Urinary bladder (tissue), 4 donors: ENCODE measurements around the gene SORBS2. TPM values are rescaled to one million over a fixed set of nuclear protein-coding genes. Genes with fewer than 3 reads are reported as not detected.

Experiments
- DNase-seq: peaks from one replicate; pipeline ENCODE4 v3.0.0-alpha.2; 2015; ENCODE audit errors: extremely low spot score
- H3K27ac ChIP-seq: one replicate; pipeline ENCODE4 v1.5.1; 2013; ENCODE audit warnings: low read depth, mild to moderate bottlenecking, moderate library complexity
- H3K36me3 ChIP-seq: one replicate; pipeline ENCODE4 v1.6.1; 2013; ENCODE audit warnings: mild to moderate bottlenecking, moderate library complexity; ENCODE audit not compliant: insufficient read depth
- H3K4me1 ChIP-seq: one replicate; pipeline ENCODE4 v1.6.1; 2013; ENCODE audit warnings: mild to moderate bottlenecking, moderate library complexity; ENCODE audit not compliant: insufficient read depth
- H3K4me3 ChIP-seq: one replicate; pipeline ENCODE4 v1.5.1; 2013; ENCODE audit warnings: low read depth, low read length
- WGBS: extraction: QIAGEN DNeasy Blood & Tissue Kit; methylation state at CpG from one replicate; pipeline ENCODE4 v1.1.7; 2013; 5-methylcytosine and 5-hydroxymethylcytosine counted together
- polyA plus RNA-seq: library from polyadenylated mRNA; stranded (reverse); fragments of 200-250 nt; gene quantifications from one replicate; pipeline ENCODE4 v1.2.3, GENCODE V29; 2013
- total RNA-seq: library from RNA; depleted of rRNA; stranded (reverse); fragments of >200 nt; gene quantifications from one replicate; pipeline ENCODE4 v1.2.3, GENCODE V29; 2014
- donor health status: healthy with polysubstance abuse.
- donor health status: healthy.

The SORBS2 gene
- total and polyA plus RNA-seq, 2 donors, result 83.4 to 493 TPM

GRCh38 chr4:185761352-185762235 is 50.4 kb downstream of the SORBS2 start:
- H3K4me3 ChIP-seq, result no peak overlapping the region
- no peaks in the 10 kb centered on the region for H3K4me1 ChIP-seq
- no peaks in the 10 kb centered on the region for H3K36me3 ChIP-seq
- 78% methylated on average over 9 of the region's 9 CpGs for WGBS
- no peak for DNase-seq
- H3K27ac ChIP-seq, result no peak overlapping the region

- DNase-seq, result no peak
- 93% methylated on average over 2 of the region's 2 CpGs for WGBS
- no peaks in the 10 kb centered on the region for H3K4me1 ChIP-seq
Measured at GRCh38 chr4:185758807-185759206, 53.2 kb downstream of the SORBS2 start.

GRCh38 chr4:185755451-185755850 is 56.5 kb downstream of the SORBS2 start:
- Histone ChIP-seq H3K36me3 (no peaks in the 10 kb centered on the region), H3K27ac (no peak overlapping the region), H3K4me3 (no peak overlapping the region), H3K4me1 (no peaks in the 10 kb centered on the region)
- DNase-seq, result no peak

More at GRCh38 chr4:185758807-185759206, 53.2 kb downstream of the SORBS2 start:
- no peak overlapping the region for H3K27ac ChIP-seq
- H3K4me3 ChIP-seq, result no peak overlapping the region
- no peaks in the 10 kb centered on the region for H3K36me3 ChIP-seq

- no peak for DNase-seq
- H3K4me3 ChIP-seq, result no peak overlapping the region
- no peaks in the 10 kb centered on the region for H3K4me1 ChIP-seq
- no peaks in the 10 kb centered on the region for H3K36me3 ChIP-seq
- WGBS, result 81% methylated on average over 3 of the region's 3 CpGs
- H3K27ac ChIP-seq, result no peak overlapping the region
Measured at GRCh38 chr4:185754961-185755360, 57.0 kb downstream of the SORBS2 start.

GRCh38 chr4:185752872-185753271 is 59.1 kb downstream of the SORBS2 start:
- H3K4me1 ChIP-seq, result no peaks in the 10 kb centered on the region
- WGBS, result 68% methylated on average over 5 of the region's 5 CpGs
- no peak overlapping the region for H3K27ac ChIP-seq
- no peaks in the 10 kb centered on the region for H3K36me3 ChIP-seq
- no peak for DNase-seq
- H3K4me3 ChIP-seq, result no peak overlapping the region

- Histone ChIP-seq H3K36me3 (no peaks in the 10 kb centered on the region), H3K27ac (no peak overlapping the region), H3K4me1 (no peaks in the 10 kb centered on the region), H3K4me3 (no peak overlapping the region)
- 76% methylated on average over 5 of the region's 5 CpGs for WGBS
- DNase-seq, result no peak
Measured at GRCh38 chr4:185749858-185750257, 62.1 kb downstream of the SORBS2 start.

GRCh38 chr4:185748901-185749390 is 63.0 kb downstream of the SORBS2 start:
- no peaks in the 10 kb centered on the region for H3K36me3 ChIP-seq
- H3K4me1 ChIP-seq, result no peaks in the 10 kb centered on the region
- H3K27ac ChIP-seq, result no peak overlapping the region
- no peak overlapping the region for H3K4me3 ChIP-seq
- 83% methylated on average over 3 of the region's 3 CpGs for WGBS
- DNase-seq, result no peak

- Histone ChIP-seq H3K4me1 (no peaks in the 10 kb centered on the region), H3K27ac (no peak overlapping the region), H3K4me3 (no peak overlapping the region), H3K36me3 (no peaks in the 10 kb centered on the region)
- WGBS, result 87% methylated on average over 9 of the region's 9 CpGs
- DNase-seq, result no peak
Measured at GRCh38 chr4:185745891-185746290, 66.1 kb downstream of the SORBS2 start.

GRCh38 chr4:185744946-185745345 is 67.0 kb downstream of the SORBS2 start:
- no peak overlapping the region for H3K4me3 ChIP-seq
- no peak for DNase-seq
- H3K27ac ChIP-seq, result no peak overlapping the region
- no peaks in the 10 kb centered on the region for H3K36me3 ChIP-seq
- no peaks in the 10 kb centered on the region for H3K4me1 ChIP-seq
- WGBS, result 98% methylated on average over 9 of the region's 9 CpGs

- no peak overlapping the region for H3K4me3 ChIP-seq
- H3K27ac ChIP-seq, result no peak overlapping the region
- WGBS, result 90% methylated on average over 1 of the region's 1 CpG
- no peaks in the 10 kb centered on the region for H3K36me3 ChIP-seq
- H3K4me1 ChIP-seq, result no peaks in the 10 kb centered on the region
- DNase-seq, result no peak
Measured at GRCh38 chr4:185744488-185744862, 67.5 kb downstream of the SORBS2 start.

GRCh38 chr4:185743722-185744487 is 68.1 kb downstream of the SORBS2 start:
- no peak overlapping the region for H3K4me3 ChIP-seq
- WGBS, result 93% methylated on average over 2 of the region's 2 CpGs
- H3K4me1 ChIP-seq, result no peaks in the 10 kb centered on the region
- no peaks in the 10 kb centered on the region for H3K36me3 ChIP-seq
- no peak overlapping the region for H3K27ac ChIP-seq
- no peak for DNase-seq

GRCh38 chr4:185742766-185743165 is 69.2 kb downstream of the SORBS2 start:
- no peak for DNase-seq
- 71% methylated on average over 8 of the region's 8 CpGs for WGBS
- Histone ChIP-seq H3K4me3 (no peak overlapping the region), H3K4me1 (no peaks in the 10 kb centered on the region), H3K36me3 (no peaks in the 10 kb centered on the region), H3K27ac (no peak overlapping the region)

- H3K4me1 ChIP-seq, result no peaks in the 10 kb centered on the region
Measured at GRCh38 chr4:185741795-185742194, 70.2 kb downstream of the SORBS2 start.

GRCh38 chr4:185740471-185740873 is 71.5 kb downstream of the SORBS2 start:
- Histone ChIP-seq H3K27ac (no peak overlapping the region), H3K36me3 (no peaks in the 10 kb centered on the region), H3K4me1 (no peaks in the 10 kb centered on the region), H3K4me3 (no peak overlapping the region)
- DNase-seq, result no peak
- 87% methylated on average over 4 of the region's 4 CpGs for WGBS

More at GRCh38 chr4:185741795-185742194, 70.2 kb downstream of the SORBS2 start:
- DNase-seq, result no peak
- no peaks in the 10 kb centered on the region for H3K36me3 ChIP-seq
- 86% methylated on average over 6 of the region's 6 CpGs for WGBS
- no peak overlapping the region for H3K27ac ChIP-seq
- H3K4me3 ChIP-seq, result no peak overlapping the region
